CD4-positive, alpha-beta T cell treated with Interleukin-17A for 1 hour (primary cell): ENCODE measurements around the gene YIF1A.

Source experiments
- DNase-seq: peaks from one replicate; pipeline ENCODE4 v3.0.0-alpha.2; 2020

The YIF1A gene, protein sequence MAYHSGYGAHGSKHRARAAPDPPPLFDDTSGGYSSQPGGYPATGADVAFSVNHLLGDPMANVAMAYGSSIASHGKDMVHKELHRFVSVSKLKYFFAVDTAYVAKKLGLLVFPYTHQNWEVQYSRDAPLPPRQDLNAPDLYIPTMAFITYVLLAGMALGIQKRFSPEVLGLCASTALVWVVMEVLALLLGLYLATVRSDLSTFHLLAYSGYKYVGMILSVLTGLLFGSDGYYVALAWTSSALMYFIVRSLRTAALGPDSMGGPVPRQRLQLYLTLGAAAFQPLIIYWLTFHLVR

DNA sequence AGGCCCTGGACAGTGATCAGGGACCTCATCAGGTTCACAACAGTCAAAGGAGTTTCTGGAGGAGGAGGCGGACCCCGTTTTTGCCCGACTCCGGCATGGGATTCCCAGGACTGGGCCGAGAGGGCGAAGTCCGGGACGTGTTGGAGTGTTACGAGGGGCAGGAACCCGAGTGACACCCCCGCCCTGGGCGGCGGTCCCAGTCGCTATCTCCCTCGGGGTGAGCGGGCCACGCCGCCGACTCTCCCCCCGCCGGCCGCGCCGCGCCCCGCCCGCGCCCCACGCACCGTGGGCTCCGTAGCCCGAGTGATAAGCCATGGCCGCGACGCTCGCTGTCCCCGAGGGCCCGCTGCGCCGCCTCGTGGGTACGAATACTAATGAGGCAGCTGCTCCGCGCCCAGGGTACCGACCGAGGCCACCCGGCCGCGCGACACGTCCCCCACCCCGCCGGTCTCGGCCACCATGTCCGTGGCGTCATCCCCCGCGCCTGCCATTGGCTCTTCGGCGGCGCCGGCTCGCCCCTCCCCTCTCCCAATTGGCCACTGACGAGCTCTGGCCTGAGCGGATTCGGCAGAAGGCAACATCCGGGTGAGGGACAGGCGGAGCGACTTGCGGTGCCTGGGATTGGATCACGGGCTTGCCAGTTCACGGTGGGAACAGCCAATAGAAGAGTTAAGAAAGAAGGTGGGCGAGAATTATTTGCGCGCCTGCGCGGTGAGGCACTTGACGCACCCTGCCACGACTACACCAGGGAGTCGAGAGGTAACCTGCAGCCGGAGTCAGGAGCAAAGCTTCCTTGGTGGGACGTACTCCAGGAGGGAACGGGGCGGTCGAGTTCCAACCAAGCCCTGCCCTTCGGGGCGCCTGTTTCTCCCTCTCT lies at the start of gene YIF1A:
YIF1A (minus strand) TSS at position 473 of the 877 bp plus-strand sequence; CDS start at position 315, 158 bp downstream.
- DNase-seq: peak; percentile 100

DNA sequence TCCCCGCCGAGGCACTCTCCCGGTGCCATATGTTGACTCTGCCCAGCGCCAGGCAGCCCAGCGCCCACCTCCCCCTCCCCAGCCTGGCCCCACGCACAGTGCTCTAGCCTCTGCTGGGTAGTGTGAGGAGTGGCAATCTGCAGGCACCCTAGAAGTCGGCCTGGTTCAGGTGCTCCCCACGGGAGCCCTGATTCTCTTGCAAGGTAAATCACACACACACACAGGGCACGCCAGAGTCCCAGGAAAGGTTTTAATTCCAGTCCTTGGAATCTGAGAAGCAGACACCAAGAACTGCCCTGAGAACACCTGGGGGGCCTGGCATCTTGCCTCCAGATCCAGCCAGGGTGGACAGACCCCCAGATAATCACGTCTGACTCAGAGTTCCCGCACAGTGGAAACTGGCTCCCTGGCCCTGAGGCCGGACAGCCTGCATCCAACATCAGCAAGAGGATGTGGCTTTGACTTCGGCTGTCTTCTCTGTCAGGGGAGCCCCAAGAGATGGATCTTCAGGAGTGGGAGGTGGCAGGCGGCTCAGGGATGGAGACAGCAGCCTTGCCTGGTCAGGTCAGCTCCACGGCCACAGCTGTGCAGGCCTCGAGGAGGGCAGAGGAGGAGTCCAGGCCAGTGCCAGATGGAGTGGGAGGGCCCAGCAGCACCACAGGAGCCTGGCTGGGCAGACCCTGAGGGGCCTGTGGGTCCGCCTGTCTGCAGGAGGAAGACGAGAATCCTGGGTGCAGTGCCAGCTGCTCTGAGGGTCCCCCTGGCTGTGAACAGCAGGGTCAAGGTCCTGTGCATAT lies 48.4 kb upstream of the YIF1A start:
- DNase-seq: no peak

DNA sequence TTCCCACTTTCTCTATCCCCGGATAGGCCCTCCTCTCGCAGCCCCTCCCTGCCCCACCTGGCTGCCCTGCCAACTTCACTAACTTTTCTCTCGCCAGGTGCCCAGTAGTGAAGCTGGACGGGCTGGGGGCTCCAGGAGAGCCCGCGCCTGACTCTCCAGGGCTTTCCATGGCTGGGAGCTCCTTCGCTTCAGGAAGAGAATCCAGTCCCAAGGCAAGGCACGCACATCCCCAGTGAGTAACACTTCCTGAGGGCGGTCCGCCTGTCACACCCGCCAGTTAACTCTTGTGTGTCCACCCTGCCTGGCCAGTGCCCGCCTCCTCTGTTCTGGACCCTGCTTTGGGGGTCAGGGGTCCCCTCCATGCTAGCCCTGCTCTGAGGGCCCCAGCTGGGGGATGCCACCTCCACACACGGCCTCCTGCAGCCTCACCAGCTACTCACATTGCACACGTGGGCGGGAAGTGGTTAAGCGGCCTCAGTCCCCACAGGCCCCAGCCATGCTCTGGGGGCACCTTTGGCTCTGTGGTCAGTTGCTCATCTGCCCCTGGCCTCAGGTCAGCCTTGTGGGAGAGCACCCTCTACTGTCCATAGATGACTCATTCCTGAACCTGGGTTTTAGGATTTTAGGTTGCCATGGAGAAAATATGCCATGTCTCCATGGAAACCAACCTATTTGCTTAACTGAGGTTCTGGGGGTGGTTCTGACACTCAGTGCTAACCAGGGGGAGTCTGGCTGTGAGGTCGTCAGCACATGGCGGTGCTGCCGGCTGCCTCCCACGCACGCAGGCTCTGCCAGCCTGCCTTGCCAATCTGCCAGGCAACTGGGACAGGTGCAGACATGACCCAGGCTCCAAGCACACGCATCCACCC lies 47.5 kb upstream of the YIF1A start, which contains the start of gene RIN1:
RIN1 (minus strand) TSS at position 201 of the 869 bp plus-strand sequence; CDS start at position 169, 32 bp downstream.
- peak; percentile 64 for DNase-seq

DNA sequence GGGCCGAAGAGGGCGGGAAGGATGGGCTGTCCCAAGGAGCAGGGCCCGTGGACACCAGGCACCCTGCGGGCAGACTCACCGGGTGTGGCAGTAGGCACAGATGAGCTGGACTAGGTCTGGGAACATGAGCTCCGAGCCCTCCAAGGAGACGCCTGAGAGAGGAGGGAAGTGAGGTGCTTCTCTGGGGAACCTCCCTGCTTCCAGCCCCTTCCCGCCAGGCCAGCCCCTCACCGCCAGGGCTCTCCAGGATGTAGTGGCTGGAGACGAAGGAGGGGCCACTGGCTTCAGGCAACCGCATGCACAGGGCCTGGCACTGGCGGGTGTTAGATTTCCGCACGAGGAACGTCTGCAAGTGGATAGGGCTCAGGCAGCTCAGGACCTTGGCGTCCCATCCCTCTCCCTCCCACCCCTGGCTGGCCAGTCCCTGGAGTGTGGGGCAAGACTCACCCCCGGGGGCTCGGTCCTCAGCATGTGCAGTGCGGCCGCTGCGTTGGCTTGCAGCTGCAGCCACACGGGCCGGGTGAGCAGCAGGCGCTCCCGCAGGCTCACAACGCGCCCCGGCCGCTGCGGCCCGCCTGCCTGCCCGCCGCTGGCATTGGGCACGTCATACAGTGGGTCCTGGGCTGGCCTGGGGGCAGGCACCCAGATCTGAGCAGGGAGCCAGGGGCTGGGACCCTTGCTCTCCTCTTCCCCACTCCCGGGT lies 46.7 kb upstream of the YIF1A start:
- no peak for DNase-seq

DNA sequence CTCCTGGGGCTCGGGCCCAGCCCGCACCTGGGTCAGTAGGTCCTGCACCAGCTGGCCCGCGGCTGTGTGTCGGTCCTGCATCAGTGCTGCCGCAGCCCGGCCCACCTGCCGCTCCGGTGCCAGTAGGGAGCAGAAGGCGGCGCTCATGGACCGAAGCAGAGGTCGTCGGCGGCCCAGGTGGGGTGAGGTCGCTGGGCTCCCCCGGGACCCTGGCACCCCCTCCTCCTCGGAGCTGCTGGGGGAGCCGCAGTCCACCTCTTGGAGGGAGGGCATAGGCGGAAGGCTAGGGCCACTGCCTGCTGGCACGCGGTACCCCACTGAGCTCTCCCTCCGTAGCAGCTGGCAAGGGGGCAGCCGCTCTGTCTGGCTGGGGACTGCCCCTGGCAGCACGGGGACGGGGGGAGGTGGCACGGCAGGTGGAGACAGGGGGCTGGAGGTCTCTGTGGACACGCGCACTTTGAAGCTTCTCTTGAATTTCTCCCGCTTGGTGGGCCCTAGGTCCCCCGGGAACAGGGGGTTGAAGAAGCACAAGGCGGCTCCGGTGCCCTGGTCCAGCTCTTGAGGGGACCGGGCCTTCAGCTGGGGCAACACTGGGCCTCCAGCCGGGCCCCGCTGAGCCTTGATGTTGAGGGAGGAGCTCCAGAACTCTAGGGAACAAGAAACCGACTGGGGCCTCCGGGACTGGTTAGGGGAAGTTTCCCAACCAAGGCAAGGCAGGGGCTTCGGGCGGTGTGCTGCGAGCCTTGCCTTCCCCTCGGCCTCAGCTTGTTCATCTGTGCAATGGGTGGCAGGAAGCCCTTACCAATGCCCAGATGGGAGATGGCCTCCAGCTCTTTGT lies 45.9 kb upstream of the YIF1A start:
- no peak for DNase-seq

DNA sequence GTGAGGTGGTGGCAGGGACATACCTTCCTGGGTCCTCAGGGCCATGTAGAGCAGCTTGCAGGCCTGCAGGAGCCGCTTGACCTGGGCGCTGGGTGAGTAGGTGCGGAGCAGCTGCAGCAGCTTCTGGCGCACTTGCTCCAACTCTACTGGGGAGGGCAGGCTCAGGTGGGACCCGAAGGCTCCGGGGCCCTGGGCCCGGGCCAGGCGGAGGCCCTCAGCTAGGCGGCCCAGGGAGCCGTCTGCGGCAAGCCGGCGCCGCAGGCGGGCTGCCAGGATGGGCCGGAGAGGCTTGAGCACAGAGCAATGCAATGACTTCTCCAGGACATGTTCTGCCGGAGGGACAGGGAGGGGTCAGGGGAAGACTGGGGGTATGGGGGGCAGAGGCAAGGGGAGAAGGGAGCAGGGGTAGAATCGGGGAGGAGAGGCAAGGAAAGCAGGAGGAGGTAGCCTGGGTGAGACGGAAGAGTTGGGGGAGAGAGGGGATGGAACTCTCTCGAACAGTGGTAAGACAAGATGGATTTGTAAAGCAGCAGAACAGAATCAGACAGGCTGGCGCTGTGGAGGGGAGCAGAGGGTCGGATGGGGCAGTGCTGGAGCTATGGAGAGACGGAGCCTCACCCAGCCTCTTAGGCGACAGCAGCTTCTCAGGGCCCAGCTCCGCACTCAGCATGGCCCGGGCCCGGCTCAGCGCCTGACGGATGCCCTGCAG lies 45.1 kb upstream of the YIF1A start:
- DNase-seq: no peak

DNA sequence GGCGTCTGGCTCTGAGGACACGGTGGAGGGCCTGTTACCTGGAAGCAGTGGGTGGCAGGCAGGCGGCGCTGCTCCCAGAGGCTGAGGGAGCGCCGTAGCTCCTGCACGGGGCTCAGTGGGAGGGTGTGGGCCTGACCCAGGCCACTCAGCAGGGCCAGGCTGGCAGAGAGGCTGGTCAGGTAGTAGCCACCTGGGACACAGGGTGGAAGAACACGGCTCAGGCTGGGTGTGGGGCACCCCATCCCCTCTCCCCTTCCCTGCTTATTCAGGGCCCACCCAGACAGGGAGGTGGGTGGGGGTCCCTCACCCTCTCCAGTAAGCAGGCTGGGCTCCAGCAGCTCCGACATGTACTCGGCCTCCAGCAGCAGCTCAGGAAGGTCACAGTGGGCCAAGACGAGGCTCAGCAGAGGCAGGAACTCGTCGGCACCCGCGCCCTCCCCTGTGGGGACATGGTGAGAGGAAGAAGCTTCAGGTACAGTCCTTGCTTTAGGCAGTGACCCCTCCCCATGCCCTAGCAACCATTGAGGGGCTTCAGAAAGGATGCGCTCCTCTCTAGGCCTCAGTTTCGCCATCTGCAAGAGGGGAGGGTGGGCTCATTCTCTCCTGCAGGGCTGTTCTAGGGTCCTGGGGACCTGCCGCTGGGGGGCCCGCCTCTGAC lies 44.4 kb upstream of the YIF1A start:
- DNase-seq: no peak

DNA sequence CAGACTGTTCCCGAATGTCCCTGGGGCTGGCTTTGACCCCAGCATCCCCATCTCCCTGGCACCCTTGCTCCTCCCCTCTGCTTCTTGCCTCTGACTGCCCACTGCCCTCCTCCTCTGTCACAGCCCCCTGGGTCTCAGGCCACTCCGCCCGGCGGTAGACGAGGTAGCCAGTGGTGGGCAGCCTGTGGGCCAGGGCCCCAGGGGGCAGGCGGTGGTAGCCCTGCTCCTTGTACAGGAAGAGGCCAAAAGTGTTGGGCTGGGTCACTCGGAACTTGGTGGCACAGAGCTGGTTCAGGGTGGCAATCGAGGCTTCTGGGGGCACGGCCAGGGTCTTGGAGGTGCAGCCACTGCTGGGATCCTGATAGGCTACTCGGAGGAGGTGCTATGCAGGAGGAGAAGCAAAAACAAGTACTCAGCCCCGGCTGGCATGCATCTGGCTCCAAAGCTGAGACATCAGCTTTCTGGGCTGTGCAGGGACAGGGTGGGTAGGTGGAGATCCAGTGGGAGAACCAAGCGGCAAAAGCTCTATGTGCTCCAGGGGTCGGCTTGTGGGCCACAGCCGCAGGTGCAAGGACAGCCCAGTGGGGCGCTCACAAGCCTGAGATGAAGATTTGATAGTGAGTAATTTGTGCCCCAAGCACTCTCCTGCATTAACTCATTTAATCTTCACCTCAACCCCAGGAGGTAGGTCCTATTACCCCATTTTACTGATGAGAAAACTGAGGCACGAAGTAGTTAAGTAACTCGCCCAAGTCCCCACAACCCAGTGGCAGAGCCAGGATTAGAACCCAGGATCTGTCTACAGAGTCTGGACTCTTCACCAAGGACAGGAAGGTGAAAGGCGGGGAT lies 43.7 kb upstream of the YIF1A start:
- no peak for DNase-seq

DNA sequence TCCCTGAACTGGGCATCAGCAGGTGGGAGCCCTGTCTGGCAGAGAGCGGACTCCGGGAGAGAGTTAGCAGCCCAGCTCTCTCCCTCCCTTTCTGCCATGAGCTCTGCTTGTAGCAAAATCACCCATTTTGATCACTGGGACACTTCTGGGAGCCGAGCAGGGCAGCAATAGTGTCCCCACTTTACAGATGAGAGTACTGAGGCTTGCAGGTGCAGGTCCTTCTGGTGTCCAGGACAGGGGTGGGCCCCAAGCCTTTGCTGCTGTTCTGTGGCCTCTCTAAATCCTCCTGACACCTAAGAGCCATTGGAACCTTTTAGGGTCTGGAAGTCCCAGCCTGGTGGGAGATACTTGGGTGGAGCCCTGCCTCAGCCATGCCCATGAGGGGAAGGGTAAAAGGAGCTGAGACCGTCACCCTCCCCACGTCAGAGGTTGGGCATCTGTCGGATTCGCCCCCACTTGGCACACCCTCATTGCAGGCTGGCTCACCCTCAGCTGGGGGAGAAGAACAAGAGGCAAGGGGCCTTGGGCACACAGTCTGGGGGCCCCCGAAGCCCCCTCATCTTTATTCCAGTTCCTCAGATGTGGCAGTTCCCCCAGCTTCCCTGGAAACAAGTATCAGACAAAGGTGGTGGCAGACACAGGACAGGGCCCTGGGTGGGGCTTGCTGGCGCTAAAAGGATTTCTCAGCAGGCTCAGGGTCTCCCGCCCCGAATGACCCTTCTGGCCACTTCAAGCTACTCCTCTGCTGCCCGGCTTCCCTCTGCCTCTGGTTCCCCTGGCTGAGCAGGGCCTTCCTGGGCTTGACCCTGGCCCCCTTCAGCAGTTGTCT lies 42.8 kb upstream of the YIF1A start:
- no peak for DNase-seq

DNA sequence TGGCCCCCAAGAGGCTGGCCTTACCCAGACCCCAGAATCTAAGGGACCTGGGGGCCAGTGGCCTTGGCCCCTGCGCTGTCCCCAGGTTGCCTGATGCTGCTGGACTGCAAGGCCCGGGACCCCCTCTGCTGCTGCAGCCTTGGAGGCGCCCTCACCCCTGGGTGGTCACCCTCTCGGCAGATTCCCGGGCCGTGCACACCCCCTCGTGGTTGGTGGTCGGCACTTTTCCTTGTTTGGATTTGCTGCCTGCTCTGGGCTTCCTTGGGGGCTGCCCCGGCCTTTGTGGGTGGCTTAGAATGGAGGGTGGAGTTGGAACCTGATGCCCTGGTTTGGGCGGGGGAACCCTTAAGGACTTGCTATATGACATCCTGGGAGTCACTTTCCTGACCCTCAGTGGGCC lies 42.0 kb upstream of the YIF1A start:
- DNase-seq: no peak

DNA sequence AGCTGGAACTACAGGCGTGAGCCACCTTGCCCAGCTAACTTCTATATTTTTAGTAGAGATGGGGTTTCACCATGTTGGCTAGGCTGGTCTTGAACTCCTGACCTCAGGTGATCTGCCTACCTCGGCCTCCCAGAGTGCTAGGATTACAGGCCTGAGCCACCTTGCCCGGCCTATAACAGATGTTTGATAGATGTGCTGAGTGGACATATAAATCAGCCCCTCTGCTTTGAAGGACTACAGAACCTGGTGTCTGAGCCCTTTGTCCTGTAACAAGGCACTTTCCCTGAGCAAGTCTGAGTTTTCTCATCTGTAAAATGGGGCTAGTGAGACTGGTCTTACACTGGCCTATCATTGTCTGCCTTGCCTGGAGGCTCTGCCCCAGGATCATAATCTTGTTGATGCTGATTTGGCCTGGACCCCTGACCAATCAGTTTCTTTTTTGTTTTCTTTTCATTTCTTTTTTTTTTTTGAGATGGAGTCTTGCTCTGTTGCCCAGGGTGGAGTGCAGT lies 40.3 kb upstream of the YIF1A start:
- DNase-seq: no peak

DNA sequence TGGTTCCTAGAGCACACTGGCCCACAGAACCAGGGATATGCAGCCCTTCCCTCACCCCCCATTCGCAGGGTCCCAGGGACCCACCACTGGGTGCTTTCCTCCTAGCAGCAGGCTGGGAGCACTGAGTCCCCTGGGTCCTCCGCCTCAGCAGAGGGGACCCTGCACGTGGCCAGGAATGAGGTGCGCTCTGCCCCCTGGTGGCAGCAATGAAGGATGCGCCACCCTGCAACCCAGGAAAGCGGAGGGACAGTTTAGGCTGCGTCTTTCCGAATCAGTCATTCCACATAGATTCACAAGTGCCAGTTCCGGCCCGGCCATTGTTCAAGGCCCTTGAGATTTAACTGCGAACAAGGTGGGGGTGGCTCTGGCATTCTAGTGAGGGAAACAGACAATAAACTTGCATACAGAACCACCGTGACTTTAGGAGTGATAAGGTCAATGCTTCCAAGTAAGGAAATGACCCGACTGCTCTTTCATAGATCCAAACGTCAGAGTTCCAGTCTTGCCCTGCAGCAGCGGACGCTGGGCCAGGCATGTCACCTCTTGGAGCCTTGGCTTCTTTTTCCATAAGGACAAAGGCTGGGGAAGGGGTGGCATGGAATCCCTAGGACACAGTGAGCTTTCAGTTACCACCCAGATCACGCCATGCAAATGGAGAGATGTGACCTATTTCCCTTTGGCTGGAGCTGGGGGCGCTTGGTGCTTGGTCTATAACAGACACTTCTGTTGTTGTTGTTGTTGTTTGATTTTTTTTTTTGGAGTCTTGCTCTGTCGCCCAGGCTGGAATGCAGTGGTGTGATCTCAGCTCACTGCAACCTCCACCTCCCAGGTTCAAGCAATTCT lies 39.6 kb upstream of the YIF1A start:
- peak; percentile 85 for DNase-seq

DNA sequence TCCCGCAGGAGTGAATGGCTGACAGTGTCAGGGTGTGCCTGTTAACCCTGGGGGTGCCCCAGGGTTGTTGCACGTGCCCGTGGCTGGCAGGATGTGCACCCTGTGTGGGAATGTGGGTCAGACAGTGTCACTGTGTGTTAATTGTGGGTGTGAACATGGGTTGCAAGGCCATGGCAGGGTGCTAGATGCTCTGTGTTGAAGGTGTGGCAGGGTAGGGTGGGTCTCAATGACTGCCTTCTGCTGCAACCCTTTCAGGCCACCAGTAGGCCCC lies 39.0 kb upstream of the YIF1A start:
- DNase-seq: peak; percentile 75

DNA sequence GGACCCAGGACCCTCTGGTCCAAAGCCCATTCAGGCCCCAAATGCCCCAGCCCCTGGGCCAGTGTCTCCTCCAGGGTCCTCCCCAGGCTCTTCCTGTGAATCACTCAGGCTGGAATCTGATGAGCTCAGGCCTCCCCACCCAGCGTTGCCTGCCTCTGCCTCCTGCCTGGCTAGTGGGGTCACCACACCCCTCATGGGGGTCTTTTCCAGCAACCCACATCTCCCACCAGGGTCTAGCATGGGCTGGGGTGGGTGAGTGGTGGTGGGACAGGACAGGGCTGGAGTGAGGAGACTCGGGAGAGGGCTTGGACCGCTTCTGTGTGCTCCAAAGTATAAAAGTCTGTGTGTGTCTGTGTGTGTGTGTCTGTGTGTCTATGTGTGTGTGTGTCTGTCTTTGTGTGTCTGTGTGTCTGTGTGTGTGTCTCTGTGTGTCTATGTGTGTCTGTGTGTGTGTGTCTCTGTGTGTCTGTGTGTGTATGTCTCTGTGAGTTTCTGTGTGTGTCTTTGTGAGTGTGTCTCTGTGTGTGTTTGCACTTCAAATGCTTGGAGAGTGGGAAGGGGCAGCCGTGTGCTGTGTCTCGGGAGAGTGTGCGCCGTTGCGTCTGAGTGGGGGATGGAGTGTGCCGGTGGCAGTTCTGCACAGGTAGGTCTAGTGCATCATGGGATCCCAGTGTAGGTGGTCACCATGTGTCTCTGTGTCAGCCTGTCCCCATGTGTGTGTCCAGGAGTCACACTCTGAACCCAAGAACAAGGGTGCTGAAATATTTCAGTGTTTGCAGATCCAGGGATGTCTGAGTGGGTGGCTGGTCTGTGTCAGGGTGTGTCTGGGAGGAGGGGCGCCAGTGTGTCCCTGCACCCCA lies 38.5 kb upstream of the YIF1A start:
- DNase-seq: no peak
